MM.1S (cell line): ENCODE measurements around the gene CEP83.
A peak's percentile ranks its signal among the peaks of the same experiment; 100 is the strongest.

Experiments used
- DNase-seq: peaks from one replicate; pipeline ENCODE4 v3.0.0-alpha.2; 2015
- H2AFZ ChIP-seq: fragments of 300-600 bp; sonication (generic); 2 replicates; pipeline ENCODE4 v1.6.0; 2016; ENCODE audit warnings: antibody characterized with exemption, low read length
- H3F3A ChIP-seq: fragments of 300-600 bp; sonication (generic); 2 replicates; pipeline ENCODE4 v1.6.1; 2016; ENCODE audit warnings: mild to moderate bottlenecking, antibody characterized with exemption, low read length, moderate library complexity, mixed read lengths; ENCODE audit not compliant: insufficient read depth
- H3K27ac ChIP-seq: fragments of 300-600 bp; sonication (generic); 2 replicates; pipeline ENCODE4 v1.5.1; 2016; ENCODE audit warnings: mild to moderate bottlenecking, low read length
- H3K27me3 ChIP-seq: fragments of 300-600 bp; sonication (generic); replicated peaks from 2 replicates; pipeline ENCODE4 v1.6.0; 2016; ENCODE audit warnings: low read length; ENCODE audit not compliant: insufficient read depth
- H3K36me3 ChIP-seq: fragments of 300-600 bp; sonication (generic); replicated peaks from 2 replicates; pipeline ENCODE4 v1.6.1; 2016; ENCODE audit warnings: mild to moderate bottlenecking, low read length, mixed read lengths; ENCODE audit not compliant: insufficient read depth
- H3K4me1 ChIP-seq: fragments of 300-600 bp; sonication (generic); 2 replicates; pipeline ENCODE4 v1.6.1; 2016; ENCODE audit warnings: low read length, mixed read lengths
- H3K4me2 ChIP-seq: fragments of 300-600 bp; sonication (generic); 2 replicates; pipeline ENCODE4 v1.6.0; 2016; ENCODE audit warnings: low read depth, low read length
- H3K4me3 ChIP-seq: fragments of 300-600 bp; sonication (generic); 2 replicates; pipeline ENCODE4 v1.5.1; 2016; ENCODE audit warnings: low read length, mixed read lengths
- H3K79me2 ChIP-seq: fragments of 300-600 bp; sonication (generic); 2 replicates; pipeline ENCODE4 v1.6.1; 2016; ENCODE audit warnings: mixed run types, low read length, mixed read lengths
- H3K9ac ChIP-seq: fragments of 300-600 bp; sonication (generic); 2 replicates; pipeline ENCODE4 v1.6.1; 2016; ENCODE audit warnings: low read length, mixed read lengths
- H3K9me2 ChIP-seq: fragments of 300-600 bp; sonication (generic); replicated peaks from 2 replicates; pipeline ENCODE4 v1.6.1; 2016; ENCODE audit warnings: mild to moderate bottlenecking, low read length, mixed read lengths; ENCODE audit not compliant: insufficient read depth
- H3K9me3 ChIP-seq: fragments of 300-600 bp; sonication (generic); replicated peaks from 2 replicates; pipeline ENCODE4 v1.6.1; 2016; ENCODE audit warnings: mild to moderate bottlenecking, low read length, mixed read lengths; ENCODE audit not compliant: insufficient read depth
- H4K20me1 ChIP-seq: fragments of 300-600 bp; sonication (generic); 2 replicates; pipeline ENCODE4 v1.6.1; 2016; ENCODE audit warnings: mild to moderate bottlenecking, low read length, moderate library complexity, mixed read lengths; ENCODE audit not compliant: insufficient read depth
- CTCF ChIP-seq: fragments of 300-600 bp; sonication (generic); IDR thresholded peaks from 2 replicates; pipeline ENCODE4 v1.5.1; 2016; ENCODE audit warnings: antibody characterized with exemption, low read length, mixed read lengths
- EZH2 ChIP-seq: fragments of 300-600 bp; sonication (generic); optimal IDR thresholded peaks from 2 replicates; pipeline ENCODE3; 2017; ENCODE audit warnings: low read depth, mild to moderate bottlenecking, antibody characterized with exemption, low read length, mixed read lengths
- EZH2phosphoT487 ChIP-seq: fragments of 300-600 bp; sonication (generic); IDR thresholded peaks from 2 replicates; pipeline ENCODE4 v1.6.1; 2018; ENCODE audit warnings: antibody characterized with exemption, low read length

CEP83 gene

GRCh38 chr12:94312378-94312777 lies 147.3 kb downstream of the CEP83 start:
- no peaks in the 10 kb centered on the region for H3K9me2 ChIP-seq
- H3K4me1 ChIP-seq = peaks cover 27% of the 10 kb centered on the region
- H3K27ac ChIP-seq = no peak overlapping the region
- no peak for DNase-seq
- no peaks in the 10 kb centered on the region for H4K20me1 ChIP-seq
- no peak overlapping the region for H3K4me3 ChIP-seq
- no peaks in the 10 kb centered on the region for H3K79me2 ChIP-seq
- no peak overlapping the region for H3K4me2 ChIP-seq
- no peaks in the 10 kb centered on the region for H3K27me3 ChIP-seq
- no peaks in the 10 kb centered on the region; the same call in 1 of the 2 replicates for H3K36me3 ChIP-seq
- no peaks in the 10 kb centered on the region for H3K9me3 ChIP-seq
- peaks cover 36% of the 10 kb centered on the region for H3F3A ChIP-seq
- no peak overlapping the region for H2AFZ ChIP-seq
- no peak overlapping the region for H3K9ac ChIP-seq
- TF ChIP-seq EZH2phosphoT487 (no peak), EZH2 (no peak)

- peak overlapping the region; percentile 57; the same call in 1 of the 2 replicates for H3K27ac ChIP-seq
- peaks cover 7% of the 10 kb centered on the region for H3K79me2 ChIP-seq
These were observed 150.3 kb downstream of the CEP83 start for GRCh38 chr12:94309373-94309772.

GRCh38 chr12:94308612-94309011 lies 151.1 kb downstream of the CEP83 start:
- Histone ChIP-seq H3K27ac (peak overlapping the region; percentile 57), H3K4me2 (peak overlapping the region; percentile 36; the same call in 1 of the 2 replicates), H3K9me2 (no peaks in the 10 kb centered on the region), H3K4me1 (peaks cover 44% of the 10 kb centered on the region), H3F3A (peaks cover 40% of the 10 kb centered on the region), H4K20me1 (no peaks in the 10 kb centered on the region), H2AFZ (no peak overlapping the region), H3K9me3 (no peaks in the 10 kb centered on the region), H3K79me2 (peaks cover 12% of the 10 kb centered on the region), H3K27me3 (no peaks in the 10 kb centered on the region), H3K4me3 (no peak overlapping the region; the same call in 1 of the 2 replicates), H3K36me3 (peaks cover 25% of the 10 kb centered on the region), H3K9ac (no peak overlapping the region; the same call in 1 of the 2 replicates)
- no peak for DNase-seq
- TF ChIP-seq EZH2phosphoT487 (no peak), CTCF (no peak), EZH2 (no peak)

More at GRCh38 chr12:94309373-94309772, 150.3 kb downstream of the CEP83 start:
- Histone ChIP-seq H3K36me3 (peaks cover 17% of the 10 kb centered on the region), H3K4me1 (peaks cover 44% of the 10 kb centered on the region), H3K9me3 (no peaks in the 10 kb centered on the region), H3K9ac (no peak overlapping the region), H3K4me2 (peak overlapping the region; percentile 36), H4K20me1 (no peaks in the 10 kb centered on the region), H3K9me2 (no peaks in the 10 kb centered on the region), H2AFZ (no peak overlapping the region), H3K27me3 (no peaks in the 10 kb centered on the region), H3F3A (peaks cover 42% of the 10 kb centered on the region), H3K4me3 (no peak overlapping the region)
- TF ChIP-seq CTCF = no peak
- no peak for TF ChIP-seq EZH2phosphoT487
- no peak for TF ChIP-seq EZH2
- no peak for DNase-seq

- no peak overlapping the region for H3K4me3 ChIP-seq
- H3F3A ChIP-seq = peaks cover 29% of the 10 kb centered on the region
- H3K27me3 ChIP-seq = no peaks in the 10 kb centered on the region
- H3K36me3 ChIP-seq = peaks cover 46% of the 10 kb centered on the region
- peaks cover 44% of the 10 kb centered on the region for H3K4me1 ChIP-seq
- H4K20me1 ChIP-seq = no peaks in the 10 kb centered on the region
- peaks cover 12% of the 10 kb centered on the region for H3K79me2 ChIP-seq
- H3K9me2 ChIP-seq = no peaks in the 10 kb centered on the region
- no peak overlapping the region for H3K27ac ChIP-seq
- H3K4me2 ChIP-seq = no peak overlapping the region
- no peak overlapping the region for H2AFZ ChIP-seq
- H3K9me3 ChIP-seq = no peaks in the 10 kb centered on the region
- H3K9ac ChIP-seq = no peak overlapping the region
- TF ChIP-seq EZH2phosphoT487 = no peak
- no peak for TF ChIP-seq EZH2
- no peak for TF ChIP-seq CTCF
- no peak for DNase-seq
These were observed 154.3 kb downstream of the CEP83 start for GRCh38 chr12:94305130-94305957.
